A549 (cell line): ENCODE measurements around the gene SHCBP1. TPM values are rescaled to one million over a fixed set of nuclear protein-coding genes. Genes with fewer than 3 reads are reported as not detected.

Source experiments
- ATAC-seq, 2 experiments: fragments of 200-7000 bp in 1 of 2; fragments of >200 bp in 1 of 2; cut with Nextera tagmentation in 1 of 2; cut with Tn5 transposase in 1 of 2; 3 replicates each; pipeline versions ENCODE4 v1.8.0 to v1.9.1; 2018 to 2020; ENCODE audit warnings: mild to moderate bottlenecking in 1 of 2, moderate library complexity in 1 of 2
- CTCF ChIA-PET: fragments of 300-600 bp; sonication (Branson Sonifier 250); formaldehyde crosslinking; extraction: SDS; loops from one replicate; lab custom pipeline; 2021; ENCODE audit warnings: antibody characterized with exemption, inconsistent platforms; lab: Yijun Ruan, JAX
- POLR2A ChIA-PET: fragments of 350-600 bp; formaldehyde crosslinking; extraction: SDS; loops from one replicate; lab custom pipeline; 2021; ENCODE audit warnings: antibody characterized with exemption, inconsistent platforms; lab: Yijun Ruan, JAX
- DNase-seq, 2 experiments: peaks; one replicate each; pipeline versions ENCODE4 v3.0.0 to v3.0.0-alpha.2; 2011 to 2016; ENCODE audit warnings: low read depth in 1 of 2, low spot score in 1 of 2
- FAIRE-seq: peaks from 2 replicates; lab custom pipeline; 2011; peaks lifted over from hg19 to GRCh38; lab: Jason Lieb, UNC
- H3K27ac ChIP-seq, 2 experiments: fragments of >200 bp; sonication (Bioruptor Twin); formaldehyde crosslinking; 3 replicates each; pipeline ENCODE4 v1.5.1; 2016 to 2017
- H3K4me1 ChIP-seq: fragments of >200 bp; sonication (Bioruptor Twin); formaldehyde crosslinking; 3 replicates; pipeline ENCODE4 v1.6.1; 2016
- H3K4me2 ChIP-seq: fragments of >200 bp; sonication (Bioruptor Twin); formaldehyde crosslinking; 3 replicates; pipeline ENCODE4 v1.6.1; 2016
- H3K4me3 ChIP-seq: fragments of >200 bp; sonication (Bioruptor Twin); formaldehyde crosslinking; 3 replicates; pipeline ENCODE4 v1.5.1; 2016
- H3K9me3 ChIP-seq: fragments of >200 bp; sonication (Bioruptor Twin); formaldehyde crosslinking; 3 replicates; pipeline ENCODE4 v1.6.1; 2016
- EHF ChIP-seq: fragments of 250-450 bp; sonication (Bioruptor Pico); IDR thresholded peaks from 2 replicates; pipeline ENCODE4 v1.5.0; 2020; ENCODE audit warnings: mild to moderate bottlenecking
- EP300 ChIP-seq, 2 experiments: fragments of >200 bp; sonication (Bioruptor Twin); formaldehyde crosslinking; IDR thresholded peaks; 2 replicates in 1 of 2; 3 replicates in 1 of 2; pipeline ENCODE4 v1.6.1; 2016 to 2017
- ESRRA ChIP-seq: fragments of 150-350 bp; IDR thresholded peaks from 2 replicates; pipeline ENCODE4 v1.6.1; 2014; ENCODE audit warnings: mild to moderate bottlenecking, low read length, borderline replicate concordance
- FOSL2 ChIP-seq, 2 experiments: fragments of 450-650 bp in 1 of 2; fragments of >200 bp in 1 of 2; sonication (Bioruptor Twin) in 1 of 2; formaldehyde crosslinking; IDR thresholded peaks; 2 replicates each; pipeline versions ENCODE4 v1.5.0 to v1.6.1; 2016 to 2020; ENCODE audit warnings: mild to moderate bottlenecking in 1 of 2, moderate library complexity in 1 of 2
- FOXS1 ChIP-seq: fragments of 250-450 bp; sonication (Bioruptor Pico); IDR thresholded peaks from 2 replicates; pipeline ENCODE4 v1.5.0; 2020; ENCODE audit warnings: mild to moderate bottlenecking, moderate library complexity
- HOXA7 ChIP-seq: fragments of 250-450 bp; sonication (Bioruptor Pico); IDR thresholded peaks from 2 replicates; pipeline ENCODE4 v1.5.0; 2020; ENCODE audit warnings: mild to moderate bottlenecking, moderate library complexity
- JUNB ChIP-seq: fragments of >200 bp; sonication (Bioruptor Twin); formaldehyde crosslinking; IDR thresholded peaks from 2 replicates; pipeline ENCODE4 v1.6.1; 2016
- KDM1A ChIP-seq: fragments of 200-600 bp; sonication (generic); IDR thresholded peaks from 2 replicates; pipeline ENCODE4 v1.6.1; 2016; ENCODE audit warnings: low read depth, mild to moderate bottlenecking
- MAZ ChIP-seq: fragments of 150-350 bp; IDR thresholded peaks from 2 replicates; pipeline ENCODE4 v1.6.1; 2014; ENCODE audit warnings: antibody characterized with exemption, low read depth, low read length, borderline replicate concordance
- NR3C1 ChIP-seq: fragments of >200 bp; sonication (Bioruptor Twin); formaldehyde crosslinking; IDR thresholded peaks from 3 replicates; pipeline ENCODE4 v1.6.1; 2017
- PHF8 ChIP-seq: fragments of 200-600 bp; sonication (generic); IDR thresholded peaks from 2 replicates; pipeline ENCODE4 v1.6.1; 2016; ENCODE audit warnings: low read depth, mild to moderate bottlenecking, antibody characterized with exemption, moderate library complexity, borderline replicate concordance
- RCOR1 ChIP-seq: fragments of 150-350 bp; IDR thresholded peaks from 2 replicates; pipeline ENCODE4 v1.6.1; 2014; ENCODE audit warnings: antibody characterized with exemption, low read length, low read depth
- TFCP2L1 ChIP-seq: fragments of 250-450 bp; sonication (Bioruptor Pico); IDR thresholded peaks from 2 replicates; pipeline ENCODE4 v1.5.0; 2021; ENCODE audit warnings: mild to moderate bottlenecking
- TP53 ChIP-seq: fragments of 250-450 bp; sonication (Bioruptor Pico); IDR thresholded peaks from 2 replicates; pipeline ENCODE4 v1.5.0; 2021; ENCODE audit warnings: mild to moderate bottlenecking, moderate library complexity
- ZFP36 ChIP-seq: fragments of 450-650 bp; IDR thresholded peaks from 2 replicates; pipeline ENCODE4 v1.6.1; 2014; ENCODE audit warnings: borderline replicate concordance; ENCODE audit not compliant: partially characterized antibody
- ZSCAN20 ChIP-seq: fragments of 250-450 bp; sonication (Bioruptor Pico); IDR thresholded peaks from 2 replicates; pipeline ENCODE4 v1.8.0; 2022; ENCODE audit warnings: mild to moderate bottlenecking, moderate library complexity
- WGBS: methylation state at CpG from one replicate; pipeline ENCODE4 v1.1.6; 2017; ENCODE audit errors: missing lambda C conversion rate; 5-methylcytosine and 5-hydroxymethylcytosine counted together
- polyA plus RNA-seq, 4 experiments: library from polyadenylated mRNA; depleted of rRNA in 3 of 4; stranded (reverse); fragments of >200 nt; fragmentation: RNase III in 1 of 4; extraction: RNeasy Plus Mini Kit Qiagen cat#74134 plus additional on column Dnase treatment in 1 of 4; gene quantifications; 2 replicates in 3 of 4; 3 replicates in 1 of 4; pipeline ENCODE4 v1.2.3, GENCODE V29; 2011 to 2017
- TF ChIP-seq, protein P1 (sequence below): fragments of 150-350 bp; IDR thresholded peaks from 2 replicates; pipeline ENCODE4 v1.6.1; 2014; ENCODE audit warnings: low read depth, mild to moderate bottlenecking, low read length
- TF ChIP-seq, protein P2 (sequence below): IDR thresholded peaks from 2 replicates; pipeline ENCODE4 v1.6.1; 2012; ENCODE audit warnings: low read depth, borderline replicate concordance

SHCBP1 gene
- polyA plus RNA-seq, 2 of the 4 experiments (the other 2 are of a cell fraction) = 46.0 to 53.6 TPM

DNA sequence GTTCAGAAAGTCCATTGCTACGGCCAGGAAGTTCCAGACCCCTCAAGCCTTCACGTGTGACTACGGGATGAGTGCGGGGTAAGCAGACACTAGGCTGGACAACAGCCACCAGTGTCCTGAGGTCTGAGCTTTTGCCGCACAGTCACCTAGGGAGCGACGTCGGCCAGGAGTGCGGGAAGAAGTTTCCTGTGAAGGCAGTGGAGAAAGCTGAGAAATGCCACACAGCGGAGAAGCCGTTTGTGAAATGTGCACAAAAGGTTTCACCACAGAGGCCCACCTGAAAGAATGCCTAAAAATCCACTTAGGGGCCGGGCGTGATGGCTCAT lies 47.4 kb downstream of the SHCBP1 start:
- no peak overlapping the region for H3K4me3 ChIP-seq
- DNase-seq (no peak), FAIRE-seq (no peak), ATAC-seq (peak; percentile 28 to 35; a peak in 2 of 6 replicates)
- WGBS = 81% methylated on average over 13 of the region's 13 CpGs
- H3K9me3 ChIP-seq = no peaks in the 10 kb centered on the region
- ChIA-PET CTCF (interaction anchor here (0.7 to 1.3 kb wide), 3 partner anchors 12 to 33 kb away, joined by 4 to 5 read pairs (median 4); no protein-coding TSS in a partner anchor), POLR2A (no interaction called here)
- TF ChIP-seq, protein P1, sequence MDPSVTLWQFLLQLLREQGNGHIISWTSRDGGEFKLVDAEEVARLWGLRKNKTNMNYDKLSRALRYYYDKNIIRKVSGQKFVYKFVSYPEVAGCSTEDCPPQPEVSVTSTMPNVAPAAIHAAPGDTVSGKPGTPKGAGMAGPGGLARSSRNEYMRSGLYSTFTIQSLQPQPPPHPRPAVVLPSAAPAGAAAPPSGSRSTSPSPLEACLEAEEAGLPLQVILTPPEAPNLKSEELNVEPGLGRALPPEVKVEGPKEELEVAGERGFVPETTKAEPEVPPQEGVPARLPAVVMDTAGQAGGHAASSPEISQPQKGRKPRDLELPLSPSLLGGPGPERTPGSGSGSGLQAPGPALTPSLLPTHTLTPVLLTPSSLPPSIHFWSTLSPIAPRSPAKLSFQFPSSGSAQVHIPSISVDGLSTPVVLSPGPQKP = no peak
- no peak for TF ChIP-seq RCOR1
- TF ChIP-seq ZSCAN20 = no peak
- no peak for TF ChIP-seq EHF (CRISPR knock-in tag)
- TF ChIP-seq, protein P2, sequence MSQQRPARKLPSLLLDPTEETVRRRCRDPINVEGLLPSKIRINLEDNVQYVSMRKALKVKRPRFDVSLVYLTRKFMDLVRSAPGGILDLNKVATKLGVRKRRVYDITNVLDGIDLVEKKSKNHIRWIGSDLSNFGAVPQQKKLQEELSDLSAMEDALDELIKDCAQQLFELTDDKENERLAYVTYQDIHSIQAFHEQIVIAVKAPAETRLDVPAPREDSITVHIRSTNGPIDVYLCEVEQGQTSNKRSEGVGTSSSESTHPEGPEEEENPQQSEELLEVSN = no peak
- no peak for TF ChIP-seq TP53
- TF ChIP-seq PHF8 = no peak
- peak overlapping the region in 1 of 2 experiments; percentile 61; a peak in 2 of 6 replicates for H3K27ac ChIP-seq
- H3K4me2 ChIP-seq = peak overlapping the region; percentile 59
- peaks cover 8% of the 10 kb centered on the region; the same call in 1 of the 3 replicates for H3K4me1 ChIP-seq

DNA sequence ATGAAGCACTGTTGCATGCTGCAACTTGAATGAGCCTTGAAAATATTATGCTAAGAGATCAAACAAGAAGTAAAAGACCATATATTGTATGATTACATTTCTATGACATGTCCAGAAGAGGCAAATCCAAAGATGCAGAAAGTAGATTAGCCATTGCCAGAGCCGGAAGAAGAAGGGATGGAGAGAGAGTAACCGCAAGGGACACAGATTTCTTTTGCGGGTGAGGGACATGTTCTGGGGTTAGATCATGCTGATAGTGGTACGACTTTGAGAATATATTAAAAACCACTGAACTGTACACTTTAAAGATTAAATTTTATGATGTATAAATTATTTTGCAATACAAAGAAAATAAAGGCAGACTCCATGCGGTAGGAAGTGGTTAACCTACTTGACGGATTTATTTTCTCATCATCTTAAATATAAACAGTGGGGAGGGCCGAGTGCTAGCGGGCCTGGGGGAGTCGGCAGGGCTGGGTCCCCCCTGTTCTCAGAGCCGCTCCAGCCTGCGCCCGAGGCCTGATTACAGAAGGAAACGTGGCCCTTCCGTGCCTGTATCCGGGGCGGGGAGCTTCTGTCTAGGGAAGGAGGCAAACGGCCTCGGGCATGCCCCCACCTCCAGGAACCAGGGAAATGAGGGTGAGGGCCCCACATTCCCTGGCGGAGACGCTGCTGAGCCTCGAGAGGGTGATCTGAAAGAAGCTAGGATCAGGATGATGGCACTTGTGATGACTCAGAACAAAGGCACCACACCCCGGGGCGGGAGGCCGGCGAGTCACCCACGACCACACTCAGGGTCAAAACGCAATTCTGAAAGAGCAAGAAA lies 48.0 kb downstream of the SHCBP1 start:
- no peak for TF ChIP-seq ESRRA
- TF ChIP-seq TFCP2L1 (CRISPR knock-in tag) = no peak
- TF ChIP-seq FOXS1 (CRISPR knock-in tag) = no peak
- TF ChIP-seq ZFP36 = no peak
- TF ChIP-seq NR3C1 = no peak
- no peak for TF ChIP-seq FOSL2 (IDR thresholded peaks at IDR 0.05)
- 0 out of 2 replicates have a peak, but pooled peaks have one; percentile 17 for TF ChIP-seq FOSL2 (CRISPR knock-in tag; IDR thresholded peaks at IDR 0.05)
- no peak for TF ChIP-seq MAZ
- no peak for TF ChIP-seq EP300 (IDR thresholded peaks at IDR 0.05)
- TF ChIP-seq, all 56 proteins: peak for 1
- no peaks in the 10 kb centered on the region for H3K9me3 ChIP-seq
- FAIRE-seq (no peak), ATAC-seq (peak; percentile 67 to 75; a peak in 4 of 6 replicates), DNase-seq (peak; percentile 12 to 26)
- WGBS = 45% methylated on average over 26 of the region's 27 CpGs
- H3K4me2 ChIP-seq = peak overlapping the region; percentile 59
- H3K27ac ChIP-seq = peak overlapping the region in 1 of 2 experiments; percentile 61; a peak in 2 of 6 replicates
- H3K4me1 ChIP-seq = peaks cover 8% of the 10 kb centered on the region; the same call in 1 of the 3 replicates
- CTCF ChIA-PET = interaction anchor here (0.7 to 1.3 kb wide), 4 partner anchors 11 to 33 kb away, joined by 3 to 5 read pairs (median 4); no protein-coding TSS in a partner anchor
- POLR2A ChIA-PET = no interaction called here
- no peak overlapping the region for H3K4me3 ChIP-seq

DNA sequence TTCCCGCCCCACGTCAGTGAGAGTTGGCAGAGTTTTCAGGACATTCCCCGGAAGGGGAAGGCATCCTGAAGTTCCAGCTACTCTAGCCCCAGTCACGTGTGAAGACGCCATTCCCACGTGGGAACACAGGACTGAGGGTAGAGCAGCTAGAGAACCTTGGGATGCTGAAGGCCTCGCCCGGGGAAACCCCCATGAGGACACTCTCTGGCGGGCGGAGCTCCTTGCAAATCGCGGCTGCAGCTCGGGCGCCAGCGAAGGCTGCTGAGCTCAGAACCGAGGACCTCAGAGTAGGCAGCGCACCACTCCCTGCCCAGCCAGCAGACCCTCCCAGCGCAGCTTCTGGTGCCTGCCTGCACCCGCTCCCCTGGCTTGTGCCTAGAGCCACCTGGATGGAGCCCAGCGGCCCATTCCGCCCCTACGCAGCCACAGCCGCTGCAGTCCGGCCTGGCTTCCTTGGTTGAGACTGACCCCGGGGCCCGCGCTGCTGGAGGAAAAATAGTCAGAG lies 51.9 kb downstream of the SHCBP1 start:
- 79% methylated on average over 25 of the region's 27 CpGs for WGBS
- Histone ChIP-seq H3K4me3 (no peak overlapping the region), H3K4me2 (no peak overlapping the region), H3K4me1 (peaks cover 8% of the 10 kb centered on the region; the same call in 1 of the 3 replicates), H3K27ac (no peak overlapping the region), H3K9me3 (no peaks in the 10 kb centered on the region)
- no peak for ATAC-seq
- CTCF ChIA-PET = interaction anchor here (0.6 to 2.3 kb wide), 3 partner anchors 8 to 341 kb away, joined by 3 to 17 read pairs (median 4); no protein-coding TSS in a partner anchor
- POLR2A ChIA-PET = no interaction called here
- TF ChIP-seq PHF8 (no peak), JUNB (no peak), KDM1A (no peak), HOXA7 (CRISPR knock-in tag) (no peak)
- TF ChIP-seq, all 56 proteins: peak for 0
- DNase-seq (no peak), FAIRE-seq (no peak)
